HG02588 (cell line): ENCODE measurements around the gene RPTOR.
"Not testable (repeated sequence)": the region's sequence is repeated elsewhere in the genome, so short reads cannot be mapped to it uniquely, and the experiment has no call there.

Source experiments
- ATAC-seq: cut with Tn5 transposase; IDR thresholded peaks from one replicate; pipeline ENCODE4 v1.9.1; 2021; ENCODE audit warnings: mild to moderate bottlenecking, moderate library complexity; ENCODE audit not compliant: unreplicated experiment

The RPTOR gene

GRCh38 chr17:80692931-80693467 lies 148.4 kb downstream of the RPTOR start:
- no peak for ATAC-seq

- no peak for ATAC-seq
These were observed 148.9 kb downstream of the RPTOR start for GRCh38 chr17:80693511-80693910.

- ATAC-seq: no peak
These were observed 149.7 kb downstream of the RPTOR start for GRCh38 chr17:80694085-80694991.

GRCh38 chr17:80694992-80695912 lies 150.6 kb downstream of the RPTOR start:
- no peak for ATAC-seq

GRCh38 chr17:80695979-80696378 lies 151.3 kb downstream of the RPTOR start:
- no peak for ATAC-seq

GRCh38 chr17:80696456-80696855 lies 151.8 kb downstream of the RPTOR start:
- no peak for ATAC-seq

- no peak for ATAC-seq
These were observed 152.3 kb downstream of the RPTOR start for GRCh38 chr17:80696964-80697363.

GRCh38 chr17:80698297-80698696 lies 153.7 kb downstream of the RPTOR start:
- ATAC-seq: no peak

- ATAC-seq: not testable (repeated sequence)
These were observed 154.6 kb downstream of the RPTOR start for GRCh38 chr17:80699205-80699604.

GRCh38 chr17:80701730-80702129 lies 157.1 kb downstream of the RPTOR start:
- no peak for ATAC-seq

- no peak for ATAC-seq
These were observed 157.9 kb downstream of the RPTOR start for GRCh38 chr17:80702315-80703141.

- no peak for ATAC-seq
These were observed 158.5 kb downstream of the RPTOR start for GRCh38 chr17:80703142-80703478.

- no peak for ATAC-seq
These were observed 159.8 kb downstream of the RPTOR start for GRCh38 chr17:80704381-80704819.

GRCh38 chr17:80704894-80705293 lies 160.3 kb downstream of the RPTOR start:
- no peak for ATAC-seq

- no peak for ATAC-seq
These were observed 161.3 kb downstream of the RPTOR start for GRCh38 chr17:80705988-80706387.

- no peak for ATAC-seq
These were observed 161.8 kb downstream of the RPTOR start for GRCh38 chr17:80706463-80706867.

- no peak for ATAC-seq
These were observed 163.8 kb downstream of the RPTOR start for GRCh38 chr17:80708480-80708879.

- no peak for ATAC-seq
These were observed 164.6 kb downstream of the RPTOR start for GRCh38 chr17:80709090-80709695.

- no peak for ATAC-seq
These were observed 166.2 kb downstream of the RPTOR start for GRCh38 chr17:80710714-80711302.

- ATAC-seq: no peak
These were observed 167.5 kb downstream of the RPTOR start for GRCh38 chr17:80712089-80712488.
